Osteocyte (in vitro differentiated cells): ENCODE results near the gene EIPR1. TPM values are rescaled to one million over a fixed set of nuclear protein-coding genes. Genes with fewer than 3 reads are reported as not detected.

Experiments used
- DNase-seq: peaks from one replicate; pipeline ENCODE4 v3.0.0; 2021; ENCODE audit warnings: mixed read lengths; ENCODE audit not compliant: unreplicated experiment; ENCODE audit errors: extremely low spot score
- H3K27ac Mint-ChIP-seq: one replicate; pipeline ENCODE4 v1.8.0; 2021; ENCODE audit warnings: mild to moderate bottlenecking, mixed read lengths; ENCODE audit not compliant: unreplicated experiment
- H3K27me3 Mint-ChIP-seq: one replicate; pipeline ENCODE4 v1.8.0; 2021; ENCODE audit warnings: mixed read lengths; ENCODE audit not compliant: unreplicated experiment
- H3K36me3 Mint-ChIP-seq: one replicate; pipeline ENCODE4 v1.8.0; 2021; ENCODE audit warnings: mixed read lengths; ENCODE audit not compliant: unreplicated experiment
- H3K4me1 Mint-ChIP-seq: one replicate; pipeline ENCODE4 v1.8.0; 2021; ENCODE audit warnings: mixed read lengths; ENCODE audit not compliant: unreplicated experiment
- H3K4me3 Mint-ChIP-seq: one replicate; pipeline ENCODE4 v1.8.0; 2021; ENCODE audit warnings: mild to moderate bottlenecking, moderate library complexity, mixed read lengths; ENCODE audit not compliant: unreplicated experiment
- H3K9me3 Mint-ChIP-seq: one replicate; pipeline ENCODE4 v1.8.0; 2021; ENCODE audit warnings: mixed read lengths; ENCODE audit not compliant: unreplicated experiment
- total RNA-seq: library from RNA; stranded (reverse); gene quantifications from 2 replicates; pipeline ENCODE4 v1.2.1, GENCODE V29; 2021
- TF ChIP-seq, protein P1 (sequence below): fragments of 200-600 bp; sonication (generic); IDR thresholded peaks from 2 replicates; pipeline ENCODE4 v1.5.0; 2021; ENCODE audit warnings: antibody characterized with exemption, mild to moderate bottlenecking, moderate library complexity

EIPR1 gene
- total RNA-seq, 1 donor from 2014 or later = 19.9 TPM

GRCh38 chr2:3305952-3306351 lies 71.7 kb downstream of the EIPR1 start:
- H3K36me3 Mint-ChIP-seq = no peaks in the 10 kb centered on the region
- H3K9me3 Mint-ChIP-seq = no peaks in the 10 kb centered on the region
- no peak overlapping the region for H3K4me3 Mint-ChIP-seq
- peaks cover 25% of the 10 kb centered on the region for H3K4me1 Mint-ChIP-seq
- no peaks in the 10 kb centered on the region for H3K27me3 Mint-ChIP-seq
- no peak overlapping the region for H3K27ac Mint-ChIP-seq
- DNase-seq = no peak
- TF ChIP-seq, protein P1, sequence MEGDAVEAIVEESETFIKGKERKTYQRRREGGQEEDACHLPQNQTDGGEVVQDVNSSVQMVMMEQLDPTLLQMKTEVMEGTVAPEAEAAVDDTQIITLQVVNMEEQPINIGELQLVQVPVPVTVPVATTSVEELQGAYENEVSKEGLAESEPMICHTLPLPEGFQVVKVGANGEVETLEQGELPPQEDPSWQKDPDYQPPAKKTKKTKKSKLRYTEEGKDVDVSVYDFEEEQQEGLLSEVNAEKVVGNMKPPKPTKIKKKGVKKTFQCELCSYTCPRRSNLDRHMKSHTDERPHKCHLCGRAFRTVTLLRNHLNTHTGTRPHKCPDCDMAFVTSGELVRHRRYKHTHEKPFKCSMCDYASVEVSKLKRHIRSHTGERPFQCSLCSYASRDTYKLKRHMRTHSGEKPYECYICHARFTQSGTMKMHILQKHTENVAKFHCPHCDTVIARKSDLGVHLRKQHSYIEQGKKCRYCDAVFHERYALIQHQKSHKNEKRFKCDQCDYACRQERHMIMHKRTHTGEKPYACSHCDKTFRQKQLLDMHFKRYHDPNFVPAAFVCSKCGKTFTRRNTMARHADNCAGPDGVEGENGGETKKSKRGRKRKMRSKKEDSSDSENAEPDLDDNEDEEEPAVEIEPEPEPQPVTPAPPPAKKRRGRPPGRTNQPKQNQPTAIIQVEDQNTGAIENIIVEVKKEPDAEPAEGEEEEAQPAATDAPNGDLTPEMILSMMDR = no peak

- Mint-ChIP-seq H3K9me3 (no peaks in the 10 kb centered on the region), H3K27ac (no peak overlapping the region), H3K36me3 (no peaks in the 10 kb centered on the region), H3K4me1 (peaks cover 25% of the 10 kb centered on the region), H3K27me3 (no peaks in the 10 kb centered on the region), H3K4me3 (no peak overlapping the region)
- TF ChIP-seq, protein P1 = no peak
- DNase-seq = no peak
Measured at GRCh38 chr2:3305431-3305830, 72.2 kb downstream of the EIPR1 start.

DNA sequence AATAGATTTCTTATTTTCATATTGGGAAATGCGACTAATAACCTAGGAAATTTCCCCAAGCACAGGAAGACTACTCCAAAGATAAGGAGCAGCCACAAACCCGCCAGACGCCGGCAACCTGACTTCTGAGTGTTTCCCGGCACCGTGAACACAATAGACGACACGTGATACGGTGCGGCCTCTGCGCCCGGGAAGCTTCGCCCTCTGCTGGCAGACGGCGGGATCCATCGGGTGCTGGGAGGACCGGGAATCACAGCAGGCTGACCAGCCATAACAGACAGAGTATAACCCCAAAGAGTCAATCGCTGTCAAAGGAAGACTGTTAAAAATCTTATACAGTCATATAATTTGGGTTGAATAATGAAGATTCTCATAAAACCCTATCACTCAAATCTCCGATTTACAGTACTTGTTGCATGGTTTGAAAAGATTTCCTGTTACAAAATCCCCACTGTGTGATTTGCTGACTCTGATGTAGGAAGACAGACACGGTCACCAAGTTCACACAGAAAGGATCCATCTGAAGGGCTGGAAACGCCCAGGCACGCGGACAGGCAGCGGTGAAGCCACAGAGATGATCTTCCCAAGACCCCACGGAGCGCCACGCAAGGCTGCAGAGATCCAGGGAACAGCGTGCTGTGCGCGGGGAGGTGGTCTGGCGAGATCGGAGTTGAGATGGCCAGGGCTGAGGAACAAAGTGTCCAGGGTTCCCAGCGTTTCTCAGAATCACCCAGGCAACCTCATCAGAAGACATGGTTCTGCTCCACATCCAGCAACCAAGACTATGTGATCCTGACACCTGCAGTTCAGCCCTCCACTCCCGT lies 73.8 kb downstream of the EIPR1 start:
- no peaks in the 10 kb centered on the region for H3K9me3 Mint-ChIP-seq
- peak overlapping the region; percentile 86 for H3K27ac Mint-ChIP-seq
- peak overlapping the region; percentile 76 for H3K4me3 Mint-ChIP-seq

GRCh38 chr2:3302751-3303582 lies 74.7 kb downstream of the EIPR1 start:
- Mint-ChIP-seq H3K4me3 (peak overlapping the region; percentile 76), H3K4me1 (peaks cover 17% of the 10 kb centered on the region), H3K9me3 (no peaks in the 10 kb centered on the region), H3K36me3 (no peaks in the 10 kb centered on the region), H3K27me3 (no peaks in the 10 kb centered on the region), H3K27ac (peak overlapping the region; percentile 86)
- TF ChIP-seq, protein P1 = no peak
- DNase-seq = no peak

More for the DNA sequence above, 73.8 kb downstream of the EIPR1 start:
- Mint-ChIP-seq H3K36me3 (no peaks in the 10 kb centered on the region), H3K4me1 (peaks cover 25% of the 10 kb centered on the region), H3K27me3 (no peaks in the 10 kb centered on the region)
- peak; percentile 95 for DNase-seq
- TF ChIP-seq, protein P1 = peak; percentile 99

DNA sequence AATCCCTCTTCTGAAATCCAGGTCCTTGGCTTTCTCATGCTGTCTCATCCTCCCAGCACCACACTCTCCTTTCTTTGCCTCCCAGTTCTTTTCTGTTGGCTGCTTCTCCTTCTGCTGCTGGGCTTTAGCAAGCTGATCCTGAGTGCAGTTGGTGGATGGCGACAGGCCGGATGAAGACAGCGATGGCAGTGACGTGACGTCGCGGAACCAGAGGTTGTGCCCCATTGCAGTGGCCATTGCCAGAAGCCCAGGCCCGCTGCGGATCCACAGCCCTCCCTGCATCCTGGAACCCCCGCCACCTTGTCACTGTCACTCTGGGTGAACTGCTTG lies 75.2 kb downstream of the EIPR1 start:
- Mint-ChIP-seq H3K27ac (peak overlapping the region; percentile 86), H3K4me3 (no peak overlapping the region), H3K9me3 (no peaks in the 10 kb centered on the region), H3K36me3 (no peaks in the 10 kb centered on the region), H3K27me3 (no peaks in the 10 kb centered on the region), H3K4me1 (peaks cover 17% of the 10 kb centered on the region)
- TF ChIP-seq, protein P1 = no peak
- DNase-seq = no peak
